ENCODE results near the gene PSMA7.

GRCh38 chr20:62165762-62166399, 22.7 kb upstream of the PSMA7 start:
- TF ChIP-seq POLR2AphosphoS5 (IDR thresholded peaks at IDR 0.05; ENCODE audit: borderline replicate concordance, low read depth, low read length) (no peak), EZH2 (IDR thresholded peaks at IDR 0.05) (no peak)
